NCI-H2171 treated with DMSO at 0.1 percent for 48 hours (cell line): ENCODE data around the gene CES1.
A peak's percentile ranks its signal among the peaks of the same experiment; 100 is the strongest.
"Not testable (repeated sequence)": the region's sequence is repeated elsewhere in the genome, so short reads cannot be mapped to it uniquely, and the experiment has no call there.

Experiments
- DNase-seq: peaks from one replicate; lab custom pipeline; 2025; lab: John Stamatoyannopoulos, UW

CES1 gene

DNA sequence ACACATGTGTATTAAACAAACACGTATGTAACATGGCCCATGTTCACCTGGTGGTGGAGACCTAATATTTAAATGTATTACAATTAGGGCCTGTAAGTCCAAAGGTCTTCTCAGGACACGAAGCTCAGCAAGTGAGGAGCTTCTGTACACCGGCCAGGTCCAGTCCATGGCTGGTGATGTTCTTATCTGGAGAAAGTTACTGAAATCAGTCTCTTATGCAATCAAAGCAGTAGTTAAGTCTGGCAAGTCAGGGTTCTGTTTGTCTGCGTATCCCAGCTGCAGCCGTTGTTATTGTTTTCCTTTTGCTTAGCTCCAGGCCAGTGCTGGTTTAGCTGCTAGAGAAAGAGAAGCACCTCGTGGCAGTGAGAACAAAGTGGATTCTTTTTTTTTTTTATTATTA is 41.4 kb downstream of the CES1 start:
- DNase-seq = not testable (repeated sequence)

DNA sequence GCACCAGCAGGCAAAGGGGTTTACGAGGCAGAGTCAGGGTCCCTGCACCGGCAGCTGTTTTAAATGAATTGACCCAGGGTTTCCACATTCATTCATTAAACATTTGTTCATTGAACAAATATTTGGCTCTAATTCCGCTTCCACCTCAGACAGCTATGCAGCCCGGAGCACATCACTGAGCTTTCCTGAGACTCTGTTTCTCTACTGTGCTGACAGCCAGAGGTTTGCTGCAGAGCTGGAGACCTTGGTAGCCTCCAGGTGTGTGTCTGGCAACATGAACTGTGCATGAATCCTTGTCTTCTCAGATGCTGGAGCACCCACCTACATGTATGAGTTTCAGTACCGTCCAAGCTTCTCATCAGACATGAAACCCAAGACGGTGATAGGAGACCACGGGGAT is 42.7 kb downstream of the CES1 start:
- DNase-seq = not testable (repeated sequence)

DNA sequence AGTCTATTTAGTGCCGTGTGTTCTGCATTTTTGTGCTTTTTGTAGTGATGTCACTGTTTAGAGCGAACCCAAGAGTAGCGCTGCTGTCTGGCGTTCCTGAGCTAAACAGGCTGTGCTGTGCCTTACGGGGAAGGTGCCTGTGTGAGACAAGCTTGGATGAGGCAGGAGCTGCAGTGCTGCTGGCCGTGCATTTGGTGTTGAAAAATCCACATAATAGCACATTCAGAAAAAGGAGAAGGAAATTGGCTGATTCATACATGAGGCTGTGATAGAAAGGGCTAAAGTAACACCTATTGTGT is 50.2 kb downstream of the CES1 start:
- not testable (repeated sequence) for DNase-seq

DNA sequence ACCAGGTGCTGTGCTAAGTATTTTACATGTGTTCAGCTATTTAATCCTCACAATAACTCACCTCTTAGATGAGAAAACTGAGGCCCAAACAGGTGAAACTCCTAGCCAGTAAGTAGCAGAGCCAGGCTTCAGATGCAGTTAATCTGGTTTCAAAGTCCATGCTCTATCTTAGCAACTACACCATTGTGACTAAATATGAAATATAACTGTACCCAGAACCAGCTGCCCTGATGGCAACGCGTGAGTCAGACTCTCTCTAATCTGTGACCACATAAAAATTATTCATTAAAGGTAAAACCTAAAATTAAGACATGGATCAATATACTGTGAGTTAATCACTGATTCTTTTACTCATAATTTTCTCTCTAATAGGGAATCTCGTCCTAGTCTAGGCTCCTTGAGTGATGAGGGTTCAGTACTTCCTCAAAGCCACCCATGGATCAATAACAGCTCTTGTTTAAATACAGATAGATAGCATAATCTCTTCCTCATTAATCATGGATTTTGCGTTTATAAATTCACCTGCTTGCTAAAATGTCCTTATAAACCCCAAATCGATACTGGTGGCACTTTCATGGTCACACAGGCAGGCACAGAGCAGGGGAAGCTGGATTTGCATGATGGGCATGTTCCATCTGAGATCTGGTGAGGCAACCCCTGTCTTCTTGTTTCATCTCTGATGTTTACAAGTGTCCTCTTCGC is 50.7 kb downstream of the CES1 start:
- not testable (repeated sequence) for DNase-seq

DNA sequence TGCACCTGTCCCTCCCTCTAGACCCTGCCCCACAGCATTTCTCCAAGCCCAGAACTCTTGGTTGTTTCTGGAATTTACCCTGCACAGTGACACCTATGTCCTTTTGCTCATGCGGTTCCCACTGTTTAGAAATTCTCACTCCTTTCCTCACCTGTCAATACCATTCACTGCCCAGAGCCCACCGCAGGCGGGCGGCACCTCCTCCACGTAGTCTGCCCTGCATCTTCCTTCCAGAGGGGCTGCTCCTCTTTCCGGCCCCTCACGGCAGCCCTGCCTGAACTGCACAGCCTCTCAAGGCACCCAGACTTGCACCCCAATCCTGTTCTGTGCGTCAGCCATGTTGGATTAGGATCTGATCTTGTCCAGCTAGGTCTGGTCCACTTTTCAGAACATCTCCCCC is 51.4 kb downstream of the CES1 start:
- DNase-seq = not testable (repeated sequence)

DNA sequence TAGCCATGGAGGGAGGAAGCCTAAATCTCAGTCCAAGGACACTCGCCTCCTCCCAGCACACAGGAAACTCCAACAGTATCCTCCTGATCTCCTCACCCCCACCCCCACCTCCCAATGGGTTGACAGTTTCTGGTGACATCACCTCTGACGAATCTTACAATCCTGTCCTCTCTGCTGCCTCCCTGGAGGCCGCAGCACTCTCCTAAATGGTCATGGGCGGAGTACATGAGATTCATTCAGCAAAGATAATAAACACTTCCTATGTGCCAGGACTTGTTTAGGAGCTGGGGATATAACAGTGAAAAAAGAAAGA is 52.8 kb downstream of the CES1 start:
- not testable (repeated sequence) for DNase-seq

DNA sequence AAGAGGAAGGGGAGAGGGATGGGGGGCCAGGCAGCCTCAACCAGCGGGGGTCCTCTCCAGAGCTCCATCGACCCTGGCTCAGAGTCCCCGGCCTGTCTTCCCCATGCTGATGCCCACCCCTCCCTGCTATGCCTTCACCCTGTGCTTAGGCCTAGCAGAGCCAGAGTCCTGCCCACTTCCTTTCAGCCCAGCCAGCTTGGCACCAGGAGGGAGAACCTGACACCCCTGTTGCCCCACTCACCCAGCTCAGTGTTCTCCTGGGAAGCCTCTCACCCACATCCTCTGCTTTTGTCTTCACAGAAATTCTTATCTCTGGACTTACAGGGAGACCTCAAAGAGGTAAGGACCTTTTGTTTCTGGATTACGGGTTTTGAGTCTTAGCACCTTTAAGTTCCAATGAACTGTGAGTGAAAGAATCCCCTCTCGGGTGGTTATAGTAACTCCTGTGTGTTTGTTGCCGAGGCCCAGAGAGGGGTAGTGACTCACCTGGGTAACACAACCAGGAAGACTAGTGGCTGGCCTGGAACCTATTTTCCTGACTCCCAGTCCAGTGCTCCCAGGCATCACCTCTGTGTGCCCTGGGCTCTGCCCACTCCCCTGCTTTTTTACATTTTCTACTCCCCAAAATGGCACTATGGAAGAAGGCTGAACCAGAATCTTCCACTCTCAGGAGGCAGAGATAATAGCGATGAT is 53.3 kb downstream of the CES1 start:
- no peak for DNase-seq

DNA sequence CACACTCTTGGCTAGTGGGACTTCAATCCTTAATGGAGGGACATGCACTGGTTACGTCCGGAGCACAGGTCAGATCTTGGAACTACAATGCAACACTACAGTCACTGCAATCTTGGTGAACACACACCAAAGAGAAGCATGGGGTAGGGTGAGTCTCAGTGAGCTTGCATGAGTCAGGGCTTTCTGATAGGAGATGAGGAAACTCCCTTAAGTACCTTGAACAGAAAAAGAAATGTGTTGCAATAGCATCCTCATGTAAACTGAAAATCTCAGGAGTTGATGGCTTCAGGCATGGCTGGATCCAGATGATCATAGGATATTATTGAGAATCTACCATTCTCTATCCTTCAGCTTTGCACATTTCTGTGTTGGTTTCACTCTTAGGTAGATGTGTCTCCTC is 54.1 kb downstream of the CES1 start:
- DNase-seq = no peak

DNA sequence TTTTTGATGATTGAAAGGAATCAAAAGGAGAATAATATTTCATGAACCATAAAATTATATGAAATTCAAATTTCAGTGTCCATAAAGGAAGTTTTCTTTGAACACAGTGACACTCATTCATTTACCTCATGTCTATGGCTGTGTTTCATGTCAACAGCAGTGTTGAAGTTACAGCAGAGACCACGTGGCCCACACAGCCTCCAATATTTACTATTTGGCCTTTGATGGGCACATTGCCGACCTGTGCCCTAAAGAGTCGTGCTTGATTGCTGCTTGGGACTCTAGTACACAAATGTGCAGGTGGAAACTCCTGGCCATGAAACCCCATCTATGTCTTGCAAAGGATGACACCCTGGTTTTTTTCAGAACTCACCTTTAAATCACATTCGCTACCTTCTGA is 57.0 kb downstream of the CES1 start:
- DNase-seq = no peak

DNA sequence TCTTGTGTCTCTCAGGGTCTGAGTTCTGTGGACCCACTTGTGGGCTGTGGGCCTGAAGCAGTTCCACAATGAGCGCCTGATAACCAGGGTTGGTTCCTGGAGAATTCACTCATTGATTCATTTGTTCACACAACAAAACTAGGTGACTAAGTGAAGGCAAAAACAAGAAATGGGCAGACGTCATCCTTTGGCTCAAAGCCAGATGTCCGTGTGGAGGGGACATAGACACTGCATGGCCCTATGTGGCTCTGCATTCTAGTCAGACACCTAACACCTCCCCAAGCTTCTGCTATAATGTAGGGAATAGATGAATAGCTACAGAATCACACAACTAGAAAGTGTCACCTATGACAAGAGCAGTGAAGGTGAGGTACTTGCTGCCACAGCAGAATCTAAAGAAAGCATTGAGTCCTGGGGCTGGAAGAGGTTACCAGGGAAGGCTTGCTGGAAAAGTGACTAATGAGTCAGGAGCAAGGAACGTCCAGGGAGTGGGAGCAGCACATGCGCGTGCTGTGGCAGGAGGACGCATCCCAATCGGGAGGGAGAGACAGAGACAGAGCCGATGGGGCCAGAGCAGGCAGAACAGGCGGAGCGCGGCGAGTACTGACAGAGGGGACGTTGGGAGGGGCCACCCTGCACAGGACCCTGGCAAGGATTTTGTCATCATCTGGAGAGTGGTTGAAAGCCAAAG is 58.9 kb downstream of the CES1 start:
- no peak for DNase-seq

DNA sequence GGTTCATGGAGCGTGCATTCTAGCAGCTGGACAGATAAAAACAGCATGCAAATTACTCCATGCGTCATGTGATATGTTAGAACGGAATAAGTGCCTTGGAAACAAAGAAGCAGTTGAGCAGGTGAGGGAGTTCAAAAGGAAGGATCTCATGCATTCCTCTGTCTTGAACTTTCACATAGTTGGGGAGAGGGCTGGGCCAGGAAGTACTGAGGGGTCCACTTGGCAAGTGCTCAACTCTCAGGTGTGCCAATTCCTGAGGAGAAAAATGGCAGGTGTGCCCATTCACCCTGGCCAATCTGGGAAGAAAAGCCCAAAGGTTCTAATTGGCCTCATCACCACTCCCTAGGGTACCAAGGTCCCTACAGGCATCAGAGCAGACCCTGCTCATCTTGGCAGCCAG is 67.7 kb downstream of the CES1 start:
- DNase-seq = peak; percentile 59

DNA sequence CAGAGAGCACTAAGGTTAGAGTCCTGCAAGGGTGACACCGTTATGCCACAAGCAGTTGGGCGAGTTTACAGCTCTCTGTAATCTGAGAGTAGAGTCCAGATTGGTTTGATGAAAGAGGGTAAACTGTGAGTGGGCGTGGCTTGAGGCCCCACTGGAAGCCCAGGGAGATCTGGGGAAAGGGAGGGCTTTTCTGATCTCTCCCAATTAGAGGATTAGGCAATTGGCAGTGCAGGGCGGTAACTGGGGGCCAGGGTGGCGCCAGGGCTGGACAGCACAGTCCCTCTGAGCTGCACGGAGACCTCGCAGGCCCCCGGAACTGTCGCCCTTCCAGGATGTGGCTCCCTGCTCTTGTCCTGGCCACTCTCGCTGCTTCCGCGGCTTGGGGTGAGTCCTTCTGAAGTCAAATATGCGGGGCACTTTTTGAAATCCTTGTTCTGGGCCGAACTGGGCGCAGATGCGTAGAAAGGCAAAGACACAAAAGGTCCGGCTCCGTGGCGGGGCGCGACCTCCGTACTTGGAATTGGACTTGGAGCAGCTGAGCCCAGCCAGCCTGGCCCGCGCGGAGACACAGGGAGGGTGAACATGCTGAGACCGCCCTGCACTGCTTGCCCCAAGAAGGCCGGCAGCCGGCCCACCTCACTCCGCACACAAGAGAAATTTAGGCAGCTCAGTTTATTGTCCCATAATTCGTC is 72.4 kb downstream of the CES1 start:
- peak; percentile 32 for DNase-seq

DNA sequence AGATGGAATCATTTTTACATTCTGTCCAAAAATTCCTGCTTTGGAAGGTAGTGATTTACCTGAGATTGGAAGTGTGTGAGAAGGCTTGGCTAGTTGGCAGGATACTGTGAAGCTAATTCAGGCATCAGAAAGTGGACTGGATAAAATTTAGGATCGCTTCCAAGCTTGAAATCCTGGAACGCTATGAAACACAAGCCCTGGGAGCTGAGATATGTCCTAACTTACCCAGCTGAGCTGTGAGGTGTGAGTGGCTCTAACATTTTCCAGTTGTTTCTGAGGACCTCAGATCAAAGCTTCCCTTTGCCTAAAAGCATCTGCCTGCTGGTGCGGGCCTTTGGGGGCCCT is 73.0 kb downstream of the CES1 start:
- DNase-seq = not testable (repeated sequence)

DNA sequence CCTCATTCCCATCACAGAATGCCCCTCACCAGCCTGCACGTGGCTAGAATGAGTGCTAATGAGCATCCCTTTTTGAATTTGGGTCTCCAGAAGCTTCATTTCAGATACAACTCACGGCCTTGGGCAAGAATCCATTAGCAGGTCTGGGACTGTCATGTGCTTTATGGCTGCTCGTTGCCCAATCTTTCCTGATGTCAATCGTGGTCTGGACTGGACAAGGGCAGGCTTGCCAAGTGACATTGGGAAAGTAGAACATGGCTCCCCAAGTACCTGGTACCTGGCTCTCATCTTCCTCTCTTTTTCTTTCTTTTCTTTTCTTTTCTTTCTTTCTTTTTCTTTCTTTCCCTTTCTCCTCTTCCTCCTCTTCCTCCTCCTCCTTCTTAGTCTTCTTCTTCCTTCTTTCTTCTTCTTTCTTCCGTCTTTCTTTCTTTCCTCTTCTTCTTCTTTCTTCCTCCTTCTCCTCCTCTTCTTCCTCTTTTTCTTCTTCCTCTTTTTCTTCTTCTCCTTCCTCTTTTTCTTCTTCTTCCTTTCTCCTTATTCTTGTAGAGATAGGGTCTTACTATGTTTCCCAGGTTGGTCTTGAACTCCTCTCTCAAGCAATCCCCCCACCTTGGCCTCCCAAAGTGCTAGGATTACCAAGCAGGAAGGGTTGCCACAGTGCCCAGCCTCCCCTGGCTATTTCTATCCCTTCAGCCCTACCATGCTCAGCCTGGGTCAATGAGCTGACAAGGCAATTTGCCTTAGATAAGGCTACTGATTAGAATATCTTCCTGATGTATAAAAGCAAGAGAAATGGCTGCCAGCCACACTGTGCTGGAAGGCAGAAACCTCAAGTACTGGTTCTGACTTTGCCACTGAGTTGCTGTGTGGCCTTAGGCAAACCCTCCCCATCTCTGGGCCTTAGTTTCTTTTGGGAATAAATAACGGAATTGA is 75.0 kb downstream of the CES1 start:
- not testable (repeated sequence) for DNase-seq

DNA sequence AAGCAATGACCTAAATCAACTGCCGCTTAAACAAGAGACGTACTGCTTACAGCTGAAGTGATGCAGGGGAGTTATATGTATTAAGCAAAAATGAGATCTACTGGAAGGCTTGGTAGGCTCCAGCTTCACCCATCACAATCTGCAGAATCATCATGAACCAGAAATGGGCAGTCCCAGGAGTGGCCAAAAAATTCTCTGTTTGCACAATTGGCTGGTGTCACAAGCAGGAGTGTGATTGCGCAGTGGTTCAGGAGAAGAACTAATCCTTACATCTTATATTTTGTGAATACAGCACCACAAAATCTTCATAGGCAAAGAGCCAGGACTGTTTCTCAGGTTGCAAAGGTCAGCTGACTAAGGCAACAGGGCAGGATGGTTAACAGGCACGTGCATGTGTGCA is 75.9 kb downstream of the CES1 start:
- no peak for DNase-seq

DNA sequence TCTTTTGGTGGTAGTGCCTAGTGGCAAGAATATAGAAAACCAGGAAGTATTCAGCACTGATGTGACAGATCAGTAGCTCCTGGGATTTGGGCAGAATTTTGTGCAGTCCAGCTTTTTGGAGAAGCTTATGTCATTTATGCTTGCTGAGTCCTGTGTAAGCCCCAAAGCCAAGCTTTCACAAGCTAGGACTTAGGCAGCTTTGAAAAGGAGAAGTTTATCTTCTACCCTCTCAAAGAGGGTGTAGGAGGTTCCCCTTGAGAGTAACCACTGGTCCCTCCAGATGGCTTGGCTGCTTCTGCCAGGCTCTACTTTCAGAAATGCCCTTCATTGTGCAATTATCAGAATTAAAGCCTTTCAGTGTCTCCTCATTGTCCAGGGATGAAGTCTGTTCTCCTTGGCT is 78.8 kb downstream of the CES1 start:
- no peak for DNase-seq

DNA sequence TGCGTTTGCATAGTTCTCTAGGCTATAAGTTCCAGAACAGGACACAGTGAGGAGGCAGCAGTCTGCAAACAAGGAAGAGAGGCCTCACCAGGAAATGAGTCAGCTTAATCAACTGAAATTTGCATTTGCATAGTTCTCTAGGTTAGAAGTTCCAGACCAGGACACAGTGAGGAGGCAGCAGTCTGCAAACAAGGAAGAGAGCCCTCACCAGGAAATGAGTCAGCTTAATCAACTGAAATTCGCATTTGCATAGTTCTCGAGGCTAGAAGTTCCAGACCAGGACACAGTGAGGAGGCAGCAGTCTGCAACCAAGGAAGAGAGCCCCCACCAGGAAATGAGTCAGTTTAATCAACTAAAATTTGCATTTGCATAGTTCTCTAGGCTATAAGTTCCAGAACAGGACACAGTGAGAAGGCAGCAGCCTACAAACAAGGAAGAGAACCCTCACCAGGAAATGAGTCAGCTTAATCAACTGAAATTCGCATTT is 79.7 kb downstream of the CES1 start:
- DNase-seq = not testable (repeated sequence)
